ENCODE measurements around the gene KIF1B.

DNA sequence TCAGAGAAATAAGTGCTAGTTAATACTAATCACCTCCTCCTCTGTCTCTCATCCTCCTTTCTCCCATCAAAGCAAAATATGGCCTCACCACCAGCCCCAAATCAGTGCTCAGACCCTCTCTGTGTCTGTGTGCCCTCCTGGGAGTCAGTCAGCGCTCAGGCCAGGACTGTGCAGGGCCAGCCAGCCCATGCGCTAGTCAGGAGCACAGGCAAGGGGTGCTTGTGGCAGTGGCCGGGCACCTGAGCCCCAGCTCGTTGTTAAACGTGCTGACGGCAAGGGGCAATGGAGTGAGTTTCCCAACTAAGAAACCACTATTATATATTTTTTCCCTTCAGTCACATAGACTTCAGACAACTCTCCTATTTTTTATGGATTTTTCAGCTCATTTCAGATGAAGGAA is 169.3 kb downstream of the KIF1B start:
- TF ChIP-seq POLR2AphosphoS5 (IDR thresholded peaks at IDR 0.05) (no peak), POLR2A (IDR thresholded peaks at IDR 0.05) (no peak), EP300 (IDR thresholded peaks at IDR 0.05) (no peak)
- TF ChIP-seq, protein P1, sequence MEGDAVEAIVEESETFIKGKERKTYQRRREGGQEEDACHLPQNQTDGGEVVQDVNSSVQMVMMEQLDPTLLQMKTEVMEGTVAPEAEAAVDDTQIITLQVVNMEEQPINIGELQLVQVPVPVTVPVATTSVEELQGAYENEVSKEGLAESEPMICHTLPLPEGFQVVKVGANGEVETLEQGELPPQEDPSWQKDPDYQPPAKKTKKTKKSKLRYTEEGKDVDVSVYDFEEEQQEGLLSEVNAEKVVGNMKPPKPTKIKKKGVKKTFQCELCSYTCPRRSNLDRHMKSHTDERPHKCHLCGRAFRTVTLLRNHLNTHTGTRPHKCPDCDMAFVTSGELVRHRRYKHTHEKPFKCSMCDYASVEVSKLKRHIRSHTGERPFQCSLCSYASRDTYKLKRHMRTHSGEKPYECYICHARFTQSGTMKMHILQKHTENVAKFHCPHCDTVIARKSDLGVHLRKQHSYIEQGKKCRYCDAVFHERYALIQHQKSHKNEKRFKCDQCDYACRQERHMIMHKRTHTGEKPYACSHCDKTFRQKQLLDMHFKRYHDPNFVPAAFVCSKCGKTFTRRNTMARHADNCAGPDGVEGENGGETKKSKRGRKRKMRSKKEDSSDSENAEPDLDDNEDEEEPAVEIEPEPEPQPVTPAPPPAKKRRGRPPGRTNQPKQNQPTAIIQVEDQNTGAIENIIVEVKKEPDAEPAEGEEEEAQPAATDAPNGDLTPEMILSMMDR (IDR thresholded peaks at IDR 0.05): no peak

Measured in sigmoid colon (tissue), 4 donors.